Measurements from ENCODE around the gene CPSF3.

Gene CPSF3

GRCh38 chr2:9423100-9423921 is at the start of gene CPSF3, which contains the start of gene ITGB1BP1:
CPSF3 (plus strand) TSS chr2:9423654; CDS start chr2:9423774, 120 bp downstream.
ITGB1BP1 (minus strand) TSS chr2:9423528; CDS start chr2:9418697, 4,831 bp downstream.
- peak; percentile 96 for DNase-seq

GRCh38 chr2:9374071-9374730 is 49.3 kb upstream of the CPSF3 start:
- no peak for DNase-seq

- DNase-seq, result no peak
Measured at GRCh38 chr2:9375857-9376428, 47.5 kb upstream of the CPSF3 start.

- no peak for DNase-seq
Measured at GRCh38 chr2:9377461-9378097, 45.9 kb upstream of the CPSF3 start.

- no peak for DNase-seq
Measured at GRCh38 chr2:9378433-9379390, 44.7 kb upstream of the CPSF3 start.

GRCh38 chr2:9379391-9379755 is 44.1 kb upstream of the CPSF3 start:
- DNase-seq, result no peak

- DNase-seq, result no peak
Measured at GRCh38 chr2:9380702-9381628, 42.5 kb upstream of the CPSF3 start.

- no peak for DNase-seq
Measured at GRCh38 chr2:9382604-9383235, 40.7 kb upstream of the CPSF3 start.

GRCh38 chr2:9384521-9384920 is 38.9 kb upstream of the CPSF3 start:
- no peak for DNase-seq

- no peak for DNase-seq
Measured at GRCh38 chr2:9385841-9386240, 37.6 kb upstream of the CPSF3 start.

GRCh38 chr2:9388199-9388681 is 35.2 kb upstream of the CPSF3 start:
- no peak for DNase-seq

- no peak for DNase-seq
Measured at GRCh38 chr2:9388950-9389911, 34.2 kb upstream of the CPSF3 start.

GRCh38 chr2:9390151-9390850 is 33.2 kb upstream of the CPSF3 start:
- no peak for DNase-seq

- no peak for DNase-seq
Measured at GRCh38 chr2:9390991-9391390, 32.5 kb upstream of the CPSF3 start.

- DNase-seq, result no peak
Measured at GRCh38 chr2:9391961-9392720, 31.3 kb upstream of the CPSF3 start.

GRCh38 chr2:9392898-9393765 is 30.3 kb upstream of the CPSF3 start:
- no peak for DNase-seq

GRCh38 chr2:9394816-9395215 is 28.6 kb upstream of the CPSF3 start:
- DNase-seq, result no peak
